ENCODE results near the gene KRTAP10-4. TPM values are rescaled to one million over a fixed set of nuclear protein-coding genes. Genes with fewer than 3 reads are reported as not detected.

The KRTAP10-4 gene
- not detected in 2 replicates for total RNA-seq

GRCh38 chr21:44573630-44574456 is at the start of gene KRTAP10-4:
Gene KRTAP10-4 (plus strand): TSS chr21:44573729. CDS start chr21:44573759, 30 bp downstream.

GRCh38 chr21:44539991-44540666 is 33.4 kb upstream of the KRTAP10-4 start, which contains the start of gene KRTAP10-1:
Gene KRTAP10-1 (minus strand): TSS chr21:44540195. CDS start chr21:44540150, 45 bp downstream.

GRCh38 chr21:44551340-44551961 is 22.1 kb upstream of the KRTAP10-4 start, which contains the start of gene KRTAP10-2:
Gene KRTAP10-2 (minus strand): TSS chr21:44551505. CDS start chr21:44551458, 47 bp downstream.

GRCh38 chr21:44558695-44559094 is 14.8 kb upstream of the KRTAP10-4 start, which contains the start of gene KRTAP10-3:
Gene KRTAP10-3 (minus strand): TSS chr21:44558795. CDS start chr21:44558715, 80 bp downstream.

GRCh38 chr21:44580231-44580821 is 6.8 kb downstream of the KRTAP10-4 start, which contains the start of gene KRTAP10-5:
Gene KRTAP10-5 (minus strand): TSS chr21:44580604. CDS start chr21:44580578, 26 bp downstream.

GRCh38 chr21:44592446-44593311 is 19.1 kb downstream of the KRTAP10-4 start, which contains the start of gene KRTAP10-6:
Gene KRTAP10-6 (minus strand): TSS chr21:44592505. CDS start chr21:44592484, 21 bp downstream.

GRCh38 chr21:44600118-44600978 is 26.8 kb downstream of the KRTAP10-4 start, which contains the start of gene KRTAP10-7:
Gene KRTAP10-7 (plus strand): TSS chr21:44600597. CDS start chr21:44600622, 25 bp downstream.

GRCh38 chr21:44612029-44612486 is 38.5 kb downstream of the KRTAP10-4 start, which contains the start of gene KRTAP10-8:
Gene KRTAP10-8 (plus strand): TSS chr21:44612079. CDS start chr21:44612101, 22 bp downstream.

Other genes starting within 250 kb of the KRTAP10-4 start
- 10.6 and 11.7 TPM in 2 replicates for gene CFAP410, start 234.3 kb upstream of the KRTAP10-4 start, total RNA-seq
- 18.1 and 18.3 TPM in 2 replicates for gene TRPM2, start 220.1 kb upstream of the KRTAP10-4 start, total RNA-seq
- 3.5 and 5.5 TPM in 2 replicates for gene LRRC3, start 118.2 kb upstream of the KRTAP10-4 start, total RNA-seq
- gene KRTAP10-1, start 33.5 kb upstream of the KRTAP10-4 start, total RNA-seq = not detected in 2 replicates
- gene KRTAP10-2, start 22.2 kb upstream of the KRTAP10-4 start, total RNA-seq = not detected in 2 replicates
- not detected in 2 replicates for gene KRTAP10-3, start 14.9 kb upstream of the KRTAP10-4 start, total RNA-seq
- gene KRTAP10-5, start 6.9 kb downstream of the KRTAP10-4 start, total RNA-seq = not detected in 2 replicates
- gene KRTAP10-6, start 18.8 kb downstream of the KRTAP10-4 start, total RNA-seq = not detected in 2 replicates
- gene KRTAP10-7, start 26.9 kb downstream of the KRTAP10-4 start, total RNA-seq = not detected in 2 replicates
- not detected in 2 replicates for gene KRTAP10-8, start 38.4 kb downstream of the KRTAP10-4 start, total RNA-seq
- not detected in 2 replicates for gene KRTAP10-9, start 53.4 kb downstream of the KRTAP10-4 start, total RNA-seq
- gene KRTAP10-10, start 63.6 kb downstream of the KRTAP10-4 start, total RNA-seq = not detected in 2 replicates
- not detected in 2 replicates for gene KRTAP10-11, start 72.7 kb downstream of the KRTAP10-4 start, total RNA-seq
- gene KRTAP12-4, start 80.9 kb downstream of the KRTAP10-4 start, total RNA-seq = not detected in 2 replicates
- not detected in 2 replicates for gene KRTAP12-3, start 84.2 kb downstream of the KRTAP10-4 start, total RNA-seq
- not detected in 2 replicates for gene KRTAP12-2, start 93.2 kb downstream of the KRTAP10-4 start, total RNA-seq
- gene KRTAP12-1, start 108.4 kb downstream of the KRTAP10-4 start, total RNA-seq = not detected in 2 replicates
- gene KRTAP10-12, start 123.4 kb downstream of the KRTAP10-4 start, total RNA-seq = not detected in 2 replicates
- gene TSPEAR, start 137.8 kb downstream of the KRTAP10-4 start, total RNA-seq = 0.10 TPM in 1 of 2 replicates, not detected in the other
- gene UBE2G2, start 228.1 kb downstream of the KRTAP10-4 start, total RNA-seq = 51.2 and 56.7 TPM in 2 replicates
- gene SUMO3, start 244.3 kb downstream of the KRTAP10-4 start, total RNA-seq = 98.6 and 106 TPM in 2 replicates